KMS-11 (cell line): ENCODE data around the gene CIBAR2.

Experiments used
- H2AFZ ChIP-seq: fragments of 200-600 bp; sonication (generic); 2 replicates; pipeline ENCODE4 v1.6.1; 2016; ENCODE audit warnings: antibody characterized with exemption, mixed run types, low read depth
- H3K27ac ChIP-seq: fragments of 200-600 bp; sonication (generic); 2 replicates; pipeline ENCODE4 v1.6.1; 2016; ENCODE audit warnings: mild to moderate bottlenecking, mixed run types
- H3K27me3 ChIP-seq: fragments of 200-600 bp; sonication (generic); 2 replicates; pipeline ENCODE4 v1.6.1; 2017; ENCODE audit warnings: mild to moderate bottlenecking, low read depth, mixed run types, moderate library complexity; ENCODE audit not compliant: insufficient read depth
- H3K36me3 ChIP-seq: fragments of 200-600 bp; sonication (generic); 2 replicates; pipeline ENCODE4 v1.6.1; 2017; ENCODE audit warnings: mild to moderate bottlenecking, mixed run types; ENCODE audit not compliant: insufficient read depth
- H3K4me1 ChIP-seq: fragments of 200-600 bp; sonication (generic); 2 replicates; pipeline ENCODE4 v1.6.1; 2016; ENCODE audit warnings: mild to moderate bottlenecking, low read depth, mixed run types; ENCODE audit not compliant: poor library complexity, severe bottlenecking
- H3K4me2 ChIP-seq: fragments of 200-600 bp; sonication (generic); 2 replicates; pipeline ENCODE4 v1.7.0; 2016; ENCODE audit warnings: mild to moderate bottlenecking, mixed run types
- H3K4me3 ChIP-seq: fragments of 200-600 bp; sonication (generic); IDR thresholded peaks from 2 replicates; pipeline ENCODE4 v1.6.1; 2017; ENCODE audit warnings: low read depth, low read length, mixed read lengths; ENCODE audit not compliant: insufficient read depth
- H3K79me2 ChIP-seq: fragments of 200-600 bp; sonication (generic); 2 replicates; pipeline ENCODE4 v1.6.1; 2016; ENCODE audit warnings: low read depth, mixed run types; ENCODE audit not compliant: insufficient read depth
- H3K9ac ChIP-seq: fragments of 200-600 bp; sonication (generic); 2 replicates; pipeline ENCODE4 v1.6.1; 2016; ENCODE audit warnings: mild to moderate bottlenecking, mixed run types
- H4K20me1 ChIP-seq: fragments of 200-600 bp; sonication (generic); 2 replicates; pipeline ENCODE4 v1.6.1; 2016; ENCODE audit warnings: mild to moderate bottlenecking, mixed run types; ENCODE audit not compliant: insufficient read depth
- TF ChIP-seq, protein P1 (sequence below): fragments of 200-600 bp; sonication (generic); conservative IDR thresholded peaks from 2 replicates; pipeline ENCODE4 v1.6.1; 2017; ENCODE audit warnings: low read depth, mild to moderate bottlenecking, antibody characterized with exemption, low read length, moderate library complexity, mixed read lengths

The CIBAR2 gene

DNA sequence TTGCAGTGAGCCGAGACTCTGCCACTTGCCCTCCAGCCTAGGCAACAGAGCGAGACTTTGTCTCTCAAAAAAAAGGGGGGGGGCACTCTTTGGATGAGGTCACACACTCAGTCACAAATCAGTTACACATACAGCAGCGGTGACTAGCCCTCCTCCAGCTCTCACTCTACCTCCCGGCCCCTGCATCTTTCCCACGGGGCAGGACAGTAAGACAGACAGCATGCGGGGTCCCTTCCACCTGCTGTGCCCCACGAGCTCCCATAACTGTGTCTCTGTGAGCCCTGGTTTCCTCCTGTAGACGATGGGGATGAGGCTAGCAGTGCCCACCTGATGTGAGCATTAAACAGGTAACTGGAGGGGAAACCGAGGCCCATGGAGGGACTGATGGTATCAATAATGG, 5.2 kb downstream of the CIBAR2 start:
- no peak overlapping the region for H3K27ac ChIP-seq
- no peak overlapping the region for H3K9ac ChIP-seq
- no peaks in the 10 kb centered on the region for H3K4me1 ChIP-seq
- no peak overlapping the region for H3K4me3 ChIP-seq
- H4K20me1 ChIP-seq: no peaks in the 10 kb centered on the region
- H3K27me3 ChIP-seq: peaks cover 94% of the 10 kb centered on the region
- H3K79me2 ChIP-seq: no peaks in the 10 kb centered on the region
- no peak overlapping the region for H2AFZ ChIP-seq
- H3K36me3 ChIP-seq: no peaks in the 10 kb centered on the region
- TF ChIP-seq, protein P1, sequence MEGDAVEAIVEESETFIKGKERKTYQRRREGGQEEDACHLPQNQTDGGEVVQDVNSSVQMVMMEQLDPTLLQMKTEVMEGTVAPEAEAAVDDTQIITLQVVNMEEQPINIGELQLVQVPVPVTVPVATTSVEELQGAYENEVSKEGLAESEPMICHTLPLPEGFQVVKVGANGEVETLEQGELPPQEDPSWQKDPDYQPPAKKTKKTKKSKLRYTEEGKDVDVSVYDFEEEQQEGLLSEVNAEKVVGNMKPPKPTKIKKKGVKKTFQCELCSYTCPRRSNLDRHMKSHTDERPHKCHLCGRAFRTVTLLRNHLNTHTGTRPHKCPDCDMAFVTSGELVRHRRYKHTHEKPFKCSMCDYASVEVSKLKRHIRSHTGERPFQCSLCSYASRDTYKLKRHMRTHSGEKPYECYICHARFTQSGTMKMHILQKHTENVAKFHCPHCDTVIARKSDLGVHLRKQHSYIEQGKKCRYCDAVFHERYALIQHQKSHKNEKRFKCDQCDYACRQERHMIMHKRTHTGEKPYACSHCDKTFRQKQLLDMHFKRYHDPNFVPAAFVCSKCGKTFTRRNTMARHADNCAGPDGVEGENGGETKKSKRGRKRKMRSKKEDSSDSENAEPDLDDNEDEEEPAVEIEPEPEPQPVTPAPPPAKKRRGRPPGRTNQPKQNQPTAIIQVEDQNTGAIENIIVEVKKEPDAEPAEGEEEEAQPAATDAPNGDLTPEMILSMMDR: no peak
- no peak overlapping the region for H3K4me2 ChIP-seq

- TF ChIP-seq, protein P1: no peak
- Histone ChIP-seq H3K27ac (no peak overlapping the region), H2AFZ (no peak overlapping the region), H3K4me1 (no peaks in the 10 kb centered on the region), H4K20me1 (no peaks in the 10 kb centered on the region), H3K79me2 (no peaks in the 10 kb centered on the region), H3K4me2 (no peak overlapping the region), H3K27me3 (peaks cover 87% of the 10 kb centered on the region), H3K36me3 (no peaks in the 10 kb centered on the region), H3K4me3 (no peak overlapping the region), H3K9ac (no peak overlapping the region)
These were observed 6.8 kb downstream of the CIBAR2 start for GRCh38 chr16:85105475-85105874.

DNA sequence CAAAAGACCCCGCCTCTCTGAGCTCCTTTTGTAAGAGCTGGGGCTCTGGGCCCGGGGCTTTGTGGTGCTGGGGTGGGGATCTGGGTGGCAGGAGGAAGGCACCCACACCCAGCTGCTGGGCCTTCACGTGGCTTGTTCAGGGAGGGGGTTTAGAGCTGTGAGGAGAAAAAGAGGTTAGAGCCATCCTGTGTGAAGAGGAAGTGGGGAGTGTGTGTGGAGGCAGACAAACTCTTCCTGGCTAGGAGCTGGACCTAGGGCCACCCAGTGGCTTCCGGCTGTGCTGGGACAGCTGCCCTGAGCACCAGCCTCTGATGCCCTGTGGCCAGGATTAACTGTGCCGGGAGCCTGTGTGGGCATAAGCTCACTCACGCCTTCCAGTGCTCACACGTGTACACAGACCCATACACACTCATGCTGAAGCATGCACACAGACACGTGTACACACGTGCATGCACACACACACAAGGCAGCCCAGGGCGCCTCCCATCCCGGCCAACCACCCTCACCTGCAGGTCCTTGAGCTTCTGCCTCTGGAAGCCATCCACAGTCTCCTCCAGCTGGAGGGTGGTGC, 7.4 kb downstream of the CIBAR2 start:
- H3K4me1 ChIP-seq: no peaks in the 10 kb centered on the region
- H3K79me2 ChIP-seq: no peaks in the 10 kb centered on the region
- no peak overlapping the region for H3K9ac ChIP-seq
- TF ChIP-seq, protein P1: no peak
- H3K4me3 ChIP-seq: no peak overlapping the region
- H3K4me2 ChIP-seq: no peak overlapping the region
- no peaks in the 10 kb centered on the region for H4K20me1 ChIP-seq
- H2AFZ ChIP-seq: no peak overlapping the region
- H3K27ac ChIP-seq: no peak overlapping the region
- H3K36me3 ChIP-seq: no peaks in the 10 kb centered on the region
- peaks cover 87% of the 10 kb centered on the region for H3K27me3 ChIP-seq

GRCh38 chr16:85104147-85104546, 8.1 kb downstream of the CIBAR2 start:
- Histone ChIP-seq H4K20me1 (no peaks in the 10 kb centered on the region), H3K36me3 (no peaks in the 10 kb centered on the region), H2AFZ (no peak overlapping the region), H3K9ac (no peak overlapping the region), H3K27ac (no peak overlapping the region), H3K4me2 (no peak overlapping the region), H3K27me3 (peaks cover 80% of the 10 kb centered on the region), H3K4me1 (no peaks in the 10 kb centered on the region), H3K4me3 (no peak overlapping the region), H3K79me2 (no peaks in the 10 kb centered on the region)
- TF ChIP-seq, protein P1: no peak
